Nucleus accumbens (tissue), 56 donors: Measurements from ENCODE around the gene MADD.

ENCODE experiments used
- DNase-seq, 56 donors: peaks; one replicate each; lab custom pipeline; 2025; lab: John Stamatoyannopoulos, UW

MADD gene

GRCh38 chr11:47376525-47377371 is 106.8 kb downstream of the MADD start:
- peak in 3 of 56 donors; percentile 26 to 47 (median 33) for DNase-seq

GRCh38 chr11:47377571-47378009 is 107.7 kb downstream of the MADD start:
- DNase-seq: no peak

GRCh38 chr11:47378010-47378835 is 108.3 kb downstream of the MADD start, which contains the start of gene SPI1:
TSS of gene SPI1 (minus strand) at chr11:47378547. CDS start at chr11:47378353, 194 bp downstream.
- DNase-seq: peak in 8 of 56 donors; percentile 13 to 47 (median 26)

GRCh38 chr11:47378836-47379170 is 108.9 kb downstream of the MADD start:
- DNase-seq: no peak

- no peak for DNase-seq
These were observed 109.4 kb downstream of the MADD start for GRCh38 chr11:47379317-47379716.
